PFSK-1 (cell line): Measurements from ENCODE around the gene SAE1. TPM values are rescaled to one million over a fixed set of nuclear protein-coding genes. Genes with fewer than 3 reads are reported as not detected.

Source experiments
- FOXP2 ChIP-seq: optimal IDR thresholded peaks from 2 replicates; pipeline ENCODE3; 2011; ENCODE audit warnings: borderline replicate concordance, control low read depth, inconsistent platforms; ENCODE audit not compliant: insufficient read depth; ENCODE audit errors: extremely low read length, extremely low read depth
- POLR2AphosphoS5 ChIP-seq: IDR thresholded peaks from 2 replicates; pipeline ENCODE4 v1.6.1; 2012; ENCODE audit warnings: low read depth, mild to moderate bottlenecking, control low read depth, low read length, moderate library complexity
- REST ChIP-seq, 2 experiments: IDR thresholded peaks; 2 replicates each; pipeline versions ENCODE4 v1.6.1 to v1.8.0; 2011 to 2012; ENCODE audit warnings: low read depth in 2 of 2, low read length in 2 of 2, control low read depth in 1 of 2, inconsistent platforms in 1 of 2, mild to moderate bottlenecking in 1 of 2, moderate library complexity in 1 of 2; ENCODE audit not compliant: insufficient read depth in 1 of 2
- SIN3A ChIP-seq: IDR thresholded peaks from 2 replicates; pipeline ENCODE4 v1.6.1; 2012; ENCODE audit warnings: mild to moderate bottlenecking, low read length, moderate library complexity, borderline replicate concordance; ENCODE audit not compliant: insufficient read depth
- TAF1 ChIP-seq: IDR thresholded peaks from 2 replicates; pipeline ENCODE4 v1.6.1; 2012; ENCODE audit warnings: low read length, control low read depth, borderline replicate concordance; ENCODE audit not compliant: insufficient read depth
- polyA plus RNA-seq: library from polyadenylated mRNA; unstranded; fragments of >200 nt; gene quantifications from one replicate; pipeline ENCODE4 v1.2.1, GENCODE V29; 2012; ENCODE audit warnings: low read depth, missing spikeins; ENCODE audit not compliant: insufficient read length

SAE1 gene
- polyA plus RNA-seq = 170 TPM

DNA sequence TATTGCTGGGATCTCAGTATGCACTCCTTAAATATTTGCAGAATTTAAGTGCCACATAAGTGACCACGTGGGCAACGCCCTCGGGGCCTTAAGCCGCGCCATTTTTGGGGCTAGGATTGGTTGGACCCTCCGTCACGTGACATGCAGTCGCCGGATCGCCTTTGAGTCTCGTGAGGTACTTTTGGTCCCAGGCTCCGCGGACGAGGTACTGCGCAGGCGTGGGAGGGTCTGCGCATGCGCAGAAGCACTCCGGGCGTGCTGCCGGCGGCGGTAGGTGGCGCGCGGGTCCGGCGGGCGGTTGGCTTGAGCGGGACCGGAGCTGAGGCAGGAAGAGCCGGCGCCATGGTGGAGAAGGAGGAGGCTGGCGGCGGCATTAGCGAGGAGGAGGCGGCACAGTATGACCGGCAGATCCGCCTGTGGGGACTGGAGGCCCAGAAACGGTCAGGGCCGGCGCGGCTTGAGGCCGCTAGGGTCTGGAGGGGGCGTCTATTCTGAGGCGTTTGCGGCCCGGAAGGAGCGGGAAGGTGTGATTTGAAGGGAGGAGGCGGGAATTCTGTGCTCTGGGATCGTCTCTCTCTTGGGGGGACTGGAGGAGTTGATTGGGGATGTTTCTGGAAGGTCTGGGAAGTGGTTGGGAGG is at the start of gene SAE1:
TSS of gene SAE1 (plus strand) at position 247 of the 639 bp plus-strand sequence. CDS start at position 343, 96 bp downstream.
- peak; percentile 93 for TF ChIP-seq TAF1
- TF ChIP-seq POLR2AphosphoS5 = peak; percentile 76
- no peak for TF ChIP-seq SIN3A
- 0 out of 4 replicates have a peak, but pooled peaks have one; percentile 18 to 30 for TF ChIP-seq REST (IDR thresholded peaks at IDR 0.05; ENCODE audit: insufficient read depth in 1 of 2, low read depth in 2 of 2, low read length in 2 of 2)
- peak; percentile 81 for TF ChIP-seq FOXP2

DNA sequence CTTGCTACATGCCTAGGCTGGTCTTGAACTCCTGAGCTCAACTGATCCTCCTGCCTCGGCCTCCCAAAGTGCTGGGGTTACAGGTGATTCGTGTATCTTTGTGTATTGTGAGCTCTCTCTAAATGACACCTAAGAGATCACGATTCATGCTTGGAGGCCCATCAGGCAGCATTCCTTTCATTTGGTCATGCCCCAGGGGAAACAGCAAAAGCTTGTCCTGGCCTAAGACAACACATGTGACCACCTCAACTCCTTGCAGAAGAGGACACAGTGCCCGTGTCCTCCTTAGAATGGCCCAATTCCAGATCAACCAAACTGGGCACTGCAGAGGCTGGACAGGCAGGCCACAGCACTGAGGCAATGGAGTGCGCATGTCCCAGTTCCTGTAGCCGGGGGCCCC is 49.5 kb upstream of the SAE1 start:
- TF ChIP-seq TAF1 = no peak
- no peak for TF ChIP-seq REST (IDR thresholded peaks at IDR 0.05; ENCODE audit: insufficient read depth in 1 of 2, low read depth in 2 of 2, low read length in 2 of 2)
- no peak for TF ChIP-seq SIN3A
- no peak for TF ChIP-seq POLR2AphosphoS5
- TF ChIP-seq FOXP2 = no peak

GRCh38 chr19:47082493-47082892 is 48.1 kb upstream of the SAE1 start:
- TF ChIP-seq POLR2AphosphoS5 = no peak
- TF ChIP-seq FOXP2 = no peak
- no peak for TF ChIP-seq SIN3A
- TF ChIP-seq TAF1 = no peak
- no peak for TF ChIP-seq REST (IDR thresholded peaks at IDR 0.05; ENCODE audit: insufficient read depth in 1 of 2, low read depth in 2 of 2, low read length in 2 of 2)

DNA sequence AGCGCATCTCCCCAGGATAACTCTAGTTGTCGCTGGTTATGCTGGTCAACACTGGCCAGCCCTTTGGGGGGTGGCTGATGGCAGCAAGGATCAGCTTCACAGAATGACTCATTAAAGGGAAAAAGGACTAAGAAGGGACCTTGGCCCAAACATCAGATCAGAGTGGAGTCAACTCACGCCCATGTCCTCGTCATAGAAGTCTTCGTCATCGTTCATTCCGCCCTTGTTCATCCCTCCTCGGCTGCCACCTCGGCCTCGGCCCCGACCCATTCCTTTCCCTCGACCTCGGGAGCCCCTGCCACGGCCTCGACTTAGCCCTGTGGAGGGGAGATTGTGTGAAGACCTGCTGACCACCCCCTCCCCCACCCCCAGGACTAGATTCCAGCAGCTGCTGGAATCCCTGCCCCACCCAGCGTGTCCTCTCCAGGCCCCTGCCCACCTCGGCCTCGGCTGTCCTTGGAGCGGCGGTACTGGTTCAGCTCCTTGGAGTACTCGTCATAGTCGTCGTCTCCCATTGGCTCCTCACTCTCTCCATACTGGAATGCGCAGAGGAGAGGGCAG is 45.7 kb upstream of the SAE1 start:
- no peak for TF ChIP-seq SIN3A
- no peak for TF ChIP-seq REST (IDR thresholded peaks at IDR 0.05; ENCODE audit: insufficient read depth in 1 of 2, low read depth in 2 of 2, low read length in 2 of 2)
- TF ChIP-seq FOXP2 = no peak
- TF ChIP-seq TAF1 = no peak
- TF ChIP-seq POLR2AphosphoS5 = no peak

DNA sequence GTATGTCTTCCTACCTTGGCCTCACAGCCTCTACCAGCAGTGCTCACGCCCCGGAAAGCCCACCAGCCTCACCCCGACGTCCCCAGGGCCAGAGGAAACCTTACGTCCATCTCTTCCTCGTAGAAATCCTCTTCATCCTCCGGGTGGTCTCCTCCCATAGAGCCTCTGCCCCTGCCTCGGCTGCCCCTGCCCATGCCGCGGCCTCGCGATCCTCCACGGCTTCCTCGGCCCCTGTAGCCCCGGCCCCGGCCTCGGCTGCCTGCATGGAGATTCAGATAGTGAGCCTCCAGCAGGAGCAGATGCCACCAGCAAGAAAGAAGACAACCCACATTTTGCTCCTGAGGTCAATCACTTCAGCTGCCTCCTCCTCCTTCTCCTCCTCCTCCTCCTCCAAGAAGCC is 44.4 kb upstream of the SAE1 start:
- TF ChIP-seq POLR2AphosphoS5 (no peak), SIN3A (no peak), REST (IDR thresholded peaks at IDR 0.05; ENCODE audit: insufficient read depth in 1 of 2, low read depth in 2 of 2, low read length in 2 of 2) (no peak), TAF1 (no peak), FOXP2 (no peak)
